GM18507 (cell line): ENCODE measurements around the gene MRPL11.

ENCODE experiments used
- DNase-seq: peaks from one replicate; pipeline ENCODE4 v3.0.0; 2011; ENCODE audit warnings: low read depth; ENCODE audit not compliant: insufficient read length; ENCODE audit errors: extremely low spot score
- FAIRE-seq: peaks from 2 replicates; lab custom pipeline; 2011; peaks lifted over from hg19 to GRCh38; lab: Jason Lieb, UNC

The MRPL11 gene

DNA sequence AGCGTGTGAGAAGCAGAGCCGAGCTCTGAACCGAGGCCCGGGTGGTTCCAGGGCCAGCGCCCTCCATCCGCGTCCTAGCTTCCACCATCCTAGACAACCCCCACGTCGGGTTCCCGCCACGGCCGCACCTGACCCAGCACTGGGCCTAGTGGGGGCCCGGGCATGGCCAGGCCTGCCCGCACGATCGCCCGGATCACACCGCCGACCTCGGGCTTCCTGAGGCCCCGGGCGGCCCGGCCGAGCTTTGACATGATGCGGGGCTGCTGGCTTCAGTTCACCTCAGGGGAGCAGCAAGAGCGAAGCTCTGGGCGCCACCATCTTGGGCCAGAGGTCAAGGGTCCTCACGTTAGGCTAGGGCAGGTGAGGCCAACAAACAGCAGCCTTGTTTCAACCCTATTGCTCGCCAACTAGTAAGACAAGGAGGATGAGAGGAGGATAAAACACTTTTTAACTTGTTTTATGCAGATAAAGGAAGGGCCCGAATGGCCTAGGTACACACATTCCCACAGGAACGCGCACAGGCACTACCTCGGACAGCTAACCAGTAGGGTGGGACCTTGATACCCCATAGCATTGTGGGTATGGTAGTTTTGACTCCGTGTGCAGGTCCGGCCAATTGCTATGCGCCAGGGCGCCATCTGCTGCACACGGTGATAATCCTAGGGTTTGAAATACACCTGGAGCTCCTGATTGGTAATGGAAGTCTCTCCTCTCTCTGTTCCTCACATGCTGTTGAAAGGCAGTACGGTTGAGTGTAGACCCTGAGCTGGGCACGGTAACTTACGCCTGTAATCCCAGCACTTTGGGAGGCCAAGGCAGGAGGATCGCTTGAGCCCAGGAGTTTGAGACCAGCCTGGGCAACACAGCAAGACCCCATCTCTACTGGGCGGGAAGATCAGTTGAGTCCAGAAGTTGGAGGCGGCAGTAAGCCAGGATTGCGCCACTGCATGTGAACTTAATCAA lies at the start of gene MRPL11:
Gene MRPL11, minus strand, starts transcription at position 345 of the 963 bp plus-strand sequence. Its CDS starts 94 bp downstream, at position 251.
- FAIRE-seq (peak; percentile 98), DNase-seq (peak; percentile 94)

DNA sequence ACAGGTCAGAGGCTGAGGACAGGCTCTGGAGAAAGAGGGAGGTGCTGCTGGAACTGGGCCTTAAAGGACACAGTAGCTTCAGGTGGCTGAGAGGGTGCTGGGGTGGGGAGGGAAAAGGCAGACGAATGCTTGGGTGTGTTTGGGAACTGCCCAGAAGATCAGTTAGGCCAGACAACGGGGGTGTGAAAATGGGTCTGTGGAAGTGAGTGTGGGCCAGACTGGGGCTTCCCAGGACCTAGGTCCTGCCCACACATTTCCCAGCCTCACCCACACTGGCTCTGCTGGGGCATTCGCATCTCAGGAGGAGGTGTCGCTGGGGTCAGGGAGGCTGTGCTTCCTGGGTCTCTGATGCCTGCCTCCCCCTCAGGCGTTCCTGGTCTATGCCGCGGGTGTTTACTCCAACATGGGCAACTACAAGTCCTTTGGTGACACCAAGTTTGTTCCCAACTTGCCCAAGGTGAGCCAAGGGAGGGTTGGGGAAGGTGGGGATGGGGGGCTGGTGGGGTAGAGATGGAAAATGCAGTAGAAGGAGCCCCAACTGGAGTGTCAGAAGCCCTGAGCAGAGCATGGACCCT lies 46.2 kb upstream of the MRPL11 start:
- DNase-seq (no peak), FAIRE-seq (no peak)

DNA sequence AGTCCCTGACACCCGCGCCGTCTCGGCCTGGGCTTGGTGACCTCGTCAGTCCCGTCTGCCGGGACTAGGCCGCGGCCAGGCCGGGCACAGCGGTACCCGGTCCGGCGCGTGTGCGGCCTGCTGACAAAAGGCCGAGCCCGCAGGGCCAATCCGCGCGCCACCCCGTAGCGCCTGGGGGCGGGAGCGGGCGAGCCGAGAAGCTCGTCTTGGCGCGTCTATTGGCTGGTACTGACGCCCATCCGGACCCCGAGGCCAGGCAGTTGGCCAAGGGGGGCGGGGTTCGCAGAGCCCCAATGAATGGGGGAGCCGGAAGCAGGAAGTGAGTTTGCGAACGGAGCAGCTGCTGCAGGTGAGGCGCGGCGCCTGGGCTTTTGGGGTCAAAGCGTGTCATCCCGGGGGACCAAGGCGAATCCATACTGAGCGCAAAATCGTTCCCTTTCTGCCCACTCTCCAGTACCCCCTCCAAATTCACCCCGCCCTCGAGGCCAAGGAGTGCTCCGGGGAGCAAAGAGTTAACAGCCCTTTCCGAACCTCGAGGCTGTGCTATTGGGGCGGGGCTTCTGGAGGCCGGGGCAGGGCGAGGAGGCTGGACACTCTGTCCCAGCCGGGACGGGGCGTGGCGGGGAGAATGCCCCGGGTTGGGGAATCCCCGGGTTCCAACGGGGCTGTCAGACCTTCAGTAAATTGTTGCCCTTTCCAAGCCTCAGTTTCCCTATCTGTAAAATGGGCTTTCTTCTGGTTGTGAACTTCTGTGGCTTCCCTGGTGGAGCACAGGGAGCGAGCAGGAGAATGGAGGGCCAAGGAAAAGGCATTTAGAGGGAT lies 41.7 kb upstream of the MRPL11 start, which contains the start of gene DPP3:
Gene DPP3, plus strand, starts transcription at position 318 of the 822 bp plus-strand sequence. CDS start 1,767 bp downstream, outside the sequence.
- DNase-seq (peak; percentile 100), FAIRE-seq (peak; percentile 95)

DNA sequence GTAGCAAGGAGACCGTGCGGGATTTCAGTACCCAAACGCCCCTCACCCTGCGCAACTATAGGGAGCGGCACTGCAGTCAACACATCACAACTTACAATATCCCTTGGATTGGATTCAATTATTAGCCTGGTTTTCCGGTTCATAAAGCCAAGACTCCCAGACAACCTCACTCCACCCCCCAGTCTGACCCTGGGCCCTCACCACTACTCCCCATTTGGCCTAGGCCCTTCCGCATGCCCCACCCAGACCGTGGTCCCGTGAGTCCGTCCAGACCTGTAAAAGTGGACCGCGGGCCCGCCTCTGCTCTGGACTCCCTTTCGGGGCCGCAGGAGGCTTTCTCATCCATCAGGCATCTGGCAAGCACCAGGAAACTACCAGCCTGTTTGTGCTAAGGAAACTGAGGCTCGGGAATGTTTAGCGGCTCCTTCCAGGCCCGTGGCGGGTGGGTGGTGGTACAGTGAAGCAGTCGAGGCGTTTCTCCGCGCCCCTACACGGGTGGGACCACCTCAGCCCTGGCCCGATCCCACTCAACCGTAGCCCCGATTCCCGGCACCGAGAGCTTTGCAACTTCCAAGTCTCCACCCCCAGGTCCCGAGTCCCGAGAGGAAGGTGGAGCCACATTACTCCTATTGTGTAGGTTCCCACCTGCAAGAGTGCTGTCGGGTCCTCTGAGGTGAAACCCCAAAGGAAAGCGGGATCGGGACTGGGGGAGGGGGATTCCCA lies 40.9 kb upstream of the MRPL11 start:
- DNase-seq (no peak), FAIRE-seq (no peak)

DNA sequence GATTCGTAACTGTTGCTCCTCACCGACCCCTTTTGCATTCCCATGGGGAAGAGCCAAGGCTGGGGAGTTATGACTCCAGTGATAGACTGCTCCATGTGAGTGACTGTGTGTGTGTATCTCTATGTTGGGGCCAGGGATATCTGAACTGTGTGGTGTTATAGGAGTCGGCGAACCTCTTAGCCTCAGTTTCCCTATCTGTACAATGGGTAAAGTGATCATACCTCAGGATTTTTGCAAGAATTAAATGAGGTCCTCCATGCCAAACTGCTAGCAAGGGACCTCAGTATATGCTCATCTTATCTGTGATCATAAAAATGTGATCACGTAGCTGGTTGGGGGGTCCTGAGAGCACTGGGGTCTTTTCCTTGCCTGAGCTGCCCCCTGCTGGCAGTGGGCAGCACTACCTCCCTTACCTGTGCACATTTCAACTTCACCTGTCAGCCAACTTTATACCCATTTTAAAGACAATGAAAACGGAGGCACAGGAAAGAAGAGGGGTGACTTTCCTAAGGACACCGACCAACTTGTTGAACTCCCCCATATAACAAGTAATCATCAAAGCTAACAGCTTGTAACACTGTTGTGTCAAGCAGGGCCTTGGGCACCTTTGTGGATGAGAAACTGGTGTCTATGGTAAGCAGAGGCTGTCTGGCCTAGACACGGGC lies 40.2 kb upstream of the MRPL11 start:
- FAIRE-seq (peak; percentile 60), DNase-seq (no peak)

DNA sequence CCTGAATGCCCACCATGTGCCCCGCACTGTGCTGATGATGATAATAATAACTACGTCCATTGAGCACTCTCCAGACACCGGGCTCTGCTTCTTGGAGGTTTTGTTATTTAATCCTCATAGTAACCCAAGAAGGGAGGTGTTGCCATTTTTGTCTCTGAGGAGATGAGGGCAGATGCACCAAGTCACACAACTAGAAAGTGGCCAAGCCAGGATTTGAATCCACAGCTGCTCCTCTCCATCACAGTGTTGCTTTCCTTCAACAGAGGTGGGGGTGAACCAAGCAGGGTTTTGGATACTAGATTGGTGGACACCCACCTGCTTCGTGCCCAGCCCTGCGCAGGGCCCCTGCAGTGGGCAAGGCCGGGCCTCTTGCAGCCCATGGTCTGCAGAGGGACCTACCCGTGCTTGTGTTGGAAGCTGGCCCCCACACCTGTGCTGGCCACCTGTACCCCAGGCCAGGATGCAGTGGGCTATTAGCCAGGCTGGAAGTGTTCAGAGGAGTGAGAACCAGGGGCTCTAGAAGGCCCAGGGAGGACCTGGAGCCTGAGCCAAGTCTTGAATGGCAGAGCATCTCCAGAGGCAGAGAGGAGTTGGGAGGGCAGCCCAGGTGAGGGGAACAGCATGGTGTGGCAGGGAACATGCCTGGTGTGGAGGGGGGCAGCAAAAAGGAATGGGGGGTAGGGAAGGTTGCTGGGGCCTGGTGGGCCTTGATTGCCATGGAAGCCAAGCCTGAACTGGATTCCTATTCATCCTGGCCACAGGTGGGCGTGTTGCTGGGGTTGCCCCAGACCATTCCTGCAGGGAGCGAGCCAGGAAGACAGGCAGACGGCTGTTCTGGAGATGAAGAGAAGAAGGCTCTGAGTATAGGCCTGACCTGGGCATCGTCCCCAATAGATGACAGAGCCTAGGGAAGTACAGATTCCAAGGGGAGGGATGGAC lies 38.9 kb upstream of the MRPL11 start:
- no peak for FAIRE-seq
- DNase-seq: no peak

DNA sequence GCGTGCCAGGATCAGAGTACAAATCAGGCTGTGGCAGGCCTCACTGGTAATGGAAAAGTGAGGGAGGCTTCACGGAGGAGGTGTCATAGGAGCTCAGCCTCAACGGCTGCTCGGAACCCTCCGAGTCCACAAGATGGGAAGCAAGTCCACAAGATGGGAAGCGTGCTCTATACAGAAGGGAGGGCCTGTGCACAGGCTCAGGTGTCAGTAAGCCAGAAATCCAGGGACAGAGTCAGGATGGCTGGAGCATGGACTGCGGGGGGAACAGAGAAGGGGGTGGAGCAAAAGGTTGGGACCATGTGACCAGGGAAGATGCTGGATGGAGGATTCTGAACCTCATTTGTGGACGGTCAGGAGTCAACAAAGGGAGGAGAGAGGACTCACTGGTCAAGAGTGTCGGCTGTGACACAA lies 38.2 kb upstream of the MRPL11 start:
- no peak for DNase-seq
- FAIRE-seq: no peak

DNA sequence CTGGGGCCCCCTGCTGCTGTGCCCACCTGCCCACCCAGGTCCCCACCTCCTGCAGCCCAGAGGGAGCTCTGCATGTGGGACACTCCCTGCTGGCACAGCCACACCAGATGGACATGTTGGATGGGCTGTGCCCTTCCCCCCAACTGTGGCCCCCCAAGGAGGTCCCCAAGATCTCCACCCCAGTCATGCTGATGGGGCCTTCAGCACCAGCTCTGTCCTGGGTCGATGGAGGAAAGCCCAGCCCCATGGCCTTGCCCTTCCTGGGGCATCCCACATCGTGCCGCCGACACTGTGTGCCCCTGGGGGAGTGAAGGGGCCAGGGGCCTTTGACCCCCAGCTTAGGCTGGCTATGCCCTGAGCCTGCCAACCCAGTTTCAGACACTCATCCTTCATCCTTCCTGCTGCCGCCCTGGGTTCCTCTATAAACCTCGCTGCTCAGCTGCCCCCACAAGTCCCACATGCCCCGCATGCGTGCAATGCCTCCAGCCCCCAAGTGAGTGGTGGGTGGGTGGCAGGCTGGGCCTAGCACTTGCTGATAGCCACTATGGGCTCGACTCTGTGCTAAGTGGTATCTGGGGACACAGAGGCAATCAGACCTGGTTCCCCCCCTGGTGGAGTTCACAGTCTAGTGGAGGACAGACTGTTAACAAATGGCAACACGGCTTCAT lies 37.7 kb upstream of the MRPL11 start:
- FAIRE-seq: no peak
- DNase-seq: no peak

DNA sequence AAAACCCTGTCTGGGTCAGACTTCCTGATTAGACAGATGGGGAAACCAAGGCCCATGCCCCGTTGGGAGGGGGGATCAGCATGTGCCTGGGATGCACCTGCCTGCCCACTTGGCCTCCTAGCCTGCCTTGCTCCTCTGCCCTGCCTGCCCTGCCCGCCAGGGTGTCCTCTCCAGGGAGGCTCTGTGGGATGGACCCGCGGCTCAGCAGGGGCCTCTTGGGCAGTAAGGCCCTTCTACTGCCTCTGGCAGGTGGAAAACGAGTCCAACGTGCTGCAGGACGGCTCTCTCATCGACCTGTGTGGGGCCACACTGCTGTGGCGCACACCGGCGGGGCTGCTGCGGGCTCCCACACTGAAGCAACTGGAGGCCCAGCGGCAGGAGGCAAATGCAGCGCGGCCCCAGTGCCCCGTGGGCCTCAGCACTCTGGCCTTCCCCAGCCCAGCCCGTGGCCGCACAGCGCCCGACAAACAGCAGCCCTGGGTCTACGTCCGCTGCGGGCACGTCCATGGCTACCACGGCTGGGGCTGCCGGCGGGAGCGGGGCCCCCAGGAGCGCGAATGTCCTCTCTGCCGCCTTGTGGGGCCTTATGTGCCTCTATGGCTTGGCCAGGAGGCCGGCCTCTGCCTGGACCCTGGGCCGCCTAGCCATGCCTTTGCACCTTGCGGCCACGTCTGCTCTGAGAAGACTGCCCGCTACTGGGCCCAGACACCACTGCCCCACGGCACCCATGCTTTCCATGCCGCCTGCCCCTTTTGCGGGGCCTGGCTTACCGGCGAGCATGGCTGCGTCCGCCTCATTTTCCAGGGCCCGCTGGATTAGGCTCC lies 36.9 kb upstream of the MRPL11 start:
- DNase-seq: no peak
- no peak for FAIRE-seq

DNA sequence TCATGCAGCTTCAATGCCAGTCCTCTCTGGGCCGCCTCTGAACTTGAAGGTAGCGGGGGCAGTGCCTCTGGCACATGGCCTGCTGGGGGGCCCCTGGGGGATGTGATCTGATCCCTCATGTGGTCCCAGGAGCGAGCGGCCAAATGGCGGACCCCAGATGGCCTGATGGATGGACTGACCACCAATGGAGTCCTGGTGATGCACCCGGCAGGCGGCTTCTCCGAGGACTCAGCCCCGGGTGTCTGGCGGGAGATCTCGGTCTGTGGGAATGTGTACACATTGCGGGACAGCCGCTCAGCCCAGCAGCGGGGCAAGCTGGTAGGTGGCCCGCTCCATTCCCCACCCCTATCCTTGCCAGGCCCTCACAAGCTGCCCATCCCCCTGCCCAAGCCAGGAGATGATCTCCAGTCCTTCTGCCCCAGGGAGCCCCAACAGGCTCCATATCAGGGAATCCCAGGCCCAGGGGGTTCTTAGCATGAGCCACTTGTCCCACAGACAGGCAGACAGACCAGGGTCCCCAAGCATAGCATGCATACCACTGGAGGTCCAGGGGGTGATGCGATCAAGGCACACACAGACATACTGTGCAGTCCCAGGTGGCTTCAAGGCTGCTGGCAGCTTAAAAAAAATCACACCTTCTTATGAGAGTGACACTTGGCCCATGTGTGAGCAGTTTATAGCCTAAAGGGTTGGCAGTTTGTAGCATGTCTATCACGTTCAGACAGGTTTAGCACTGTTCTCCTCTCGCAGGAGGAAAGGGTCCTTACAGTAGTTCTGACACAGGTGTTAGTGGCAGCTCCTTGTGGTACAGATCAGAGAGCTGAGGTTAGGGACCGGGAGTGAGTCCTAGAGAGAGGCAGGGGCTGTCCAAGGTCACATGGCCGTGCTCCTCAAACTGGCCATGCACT lies 35.2 kb upstream of the MRPL11 start:
- DNase-seq (no peak), FAIRE-seq (no peak)

DNA sequence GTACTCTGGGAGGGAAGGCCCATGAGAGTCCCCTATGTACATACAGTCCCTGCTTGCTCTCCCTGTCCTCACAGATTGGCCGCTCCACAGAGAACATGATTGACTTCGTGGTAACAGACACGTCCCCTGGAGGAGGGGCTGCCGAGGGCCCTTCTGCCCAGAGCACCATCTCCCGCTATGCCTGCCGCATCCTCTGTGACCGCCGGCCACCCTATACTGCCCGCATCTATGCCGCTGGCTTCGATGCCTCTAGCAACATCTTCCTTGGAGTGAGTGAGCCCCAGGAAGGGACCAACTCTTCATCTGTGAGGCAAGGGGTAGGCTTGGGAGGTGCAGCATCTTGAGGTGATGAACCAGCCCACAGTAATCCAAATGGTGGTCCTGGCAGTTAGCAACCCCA lies 34.5 kb upstream of the MRPL11 start:
- FAIRE-seq (no peak), DNase-seq (no peak)

DNA sequence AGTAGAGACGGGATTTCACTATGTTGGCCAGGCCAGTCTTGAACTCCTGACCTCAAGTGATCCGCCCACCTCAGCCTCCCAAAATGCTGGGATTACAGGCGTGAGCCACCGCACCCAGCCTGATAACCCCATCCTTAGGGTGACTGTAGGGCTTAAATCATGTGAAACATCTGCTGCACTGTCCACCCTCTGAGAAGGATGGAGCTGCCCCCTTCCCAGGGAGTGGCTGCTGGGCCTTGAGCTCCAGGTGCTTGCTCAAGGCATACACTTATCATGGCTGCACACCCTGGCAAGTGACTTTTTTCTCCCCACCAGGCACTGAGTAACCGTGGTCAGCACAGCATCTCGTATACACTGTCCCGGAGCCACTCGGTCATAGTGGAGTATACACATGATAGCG lies 33.4 kb upstream of the MRPL11 start:
- FAIRE-seq: no peak
- no peak for DNase-seq

DNA sequence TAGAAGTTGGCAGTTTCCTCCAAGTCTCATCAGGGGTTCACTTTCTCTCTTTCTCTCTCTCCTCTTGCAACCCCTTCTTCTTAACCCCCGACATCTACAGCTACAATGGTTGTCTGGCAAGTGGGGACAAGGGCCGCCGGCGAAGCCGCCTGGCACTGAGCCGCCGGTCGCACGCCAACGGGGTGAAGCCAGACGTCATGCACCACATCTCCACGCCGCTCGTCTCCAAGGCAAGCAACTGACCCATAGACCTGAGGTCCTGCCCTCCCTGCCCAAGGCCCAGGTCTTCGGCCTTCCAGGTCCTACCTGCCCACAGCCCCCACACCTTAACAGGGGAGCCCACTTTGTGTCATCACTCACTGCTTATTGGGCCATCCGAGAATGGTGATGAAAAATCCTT lies 32.5 kb upstream of the MRPL11 start:
- FAIRE-seq (no peak), DNase-seq (no peak)

DNA sequence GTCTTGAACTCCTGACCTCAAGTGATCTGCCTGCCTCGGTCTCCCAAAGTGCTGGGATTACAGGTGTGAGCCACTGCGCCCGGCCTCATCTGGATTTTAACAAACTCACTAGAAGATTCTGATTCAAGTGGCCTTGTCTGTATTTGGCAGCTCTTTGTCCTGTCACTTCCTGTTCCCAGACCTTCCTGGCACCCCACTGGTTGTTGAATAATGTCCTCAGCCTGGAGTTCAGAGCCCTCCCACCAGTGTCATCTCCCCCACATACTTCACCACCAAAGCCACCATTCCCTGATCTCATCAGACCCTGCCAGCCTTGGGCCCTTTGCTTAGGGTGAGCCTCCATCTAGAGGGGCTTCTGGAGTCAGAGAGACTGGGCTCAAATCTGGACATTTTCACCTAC lies 31.4 kb upstream of the MRPL11 start:
- FAIRE-seq: no peak
- no peak for DNase-seq

DNA sequence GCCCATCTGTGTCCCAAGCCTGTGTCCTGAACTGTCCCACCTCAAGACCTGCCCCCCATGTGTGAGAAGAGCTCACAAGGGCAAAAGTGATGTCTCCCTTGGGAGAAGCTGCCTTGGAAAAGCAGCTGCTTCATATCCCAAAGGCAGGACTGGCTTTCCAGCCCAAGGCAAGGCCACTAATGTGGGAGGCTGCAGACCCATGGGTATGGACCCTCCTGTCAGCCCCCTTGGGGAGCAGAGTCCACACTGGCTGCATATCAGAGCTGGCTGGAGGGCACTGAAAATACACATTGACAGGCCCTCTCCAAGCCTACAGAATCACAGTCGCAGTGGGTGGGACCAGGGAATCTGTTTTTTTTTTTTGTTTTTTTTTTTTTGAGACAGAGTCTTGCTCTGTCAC lies 30.8 kb upstream of the MRPL11 start:
- FAIRE-seq (no peak), DNase-seq (no peak)

DNA sequence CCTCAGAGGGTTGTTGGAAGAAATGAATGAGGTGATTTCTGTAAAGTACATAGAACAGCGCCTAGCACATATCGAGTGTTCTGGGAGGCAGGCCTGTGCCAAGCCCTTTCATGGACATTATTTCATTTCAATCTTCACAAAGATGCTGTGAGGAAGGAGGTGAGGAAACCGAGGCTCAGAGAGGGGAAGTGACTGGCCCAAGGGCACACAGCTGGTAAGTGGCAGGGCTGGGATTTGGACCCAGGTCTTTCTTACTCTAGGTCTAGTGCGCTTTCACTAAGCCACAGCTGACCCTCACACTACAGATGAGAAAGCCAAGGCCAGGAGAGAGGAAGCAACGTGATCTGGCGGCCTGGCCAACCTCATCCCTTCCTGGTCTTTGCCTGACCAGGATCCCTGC lies 30.0 kb upstream of the MRPL11 start:
- FAIRE-seq: no peak

More for the DNA sequence above, 30.0 kb upstream of the MRPL11 start:
- no peak for DNase-seq
